ENCODE data around the gene OMG. TPM values are rescaled to one million over a fixed set of nuclear protein-coding genes. Genes with fewer than 3 reads are reported as not detected.
"Not testable (repeated sequence)": the region's sequence is repeated elsewhere in the genome, so short reads cannot be mapped to it uniquely, and the experiment has no call there.

The OMG gene
- polyA plus RNA-seq, 4 donors: 0.11 to 0.69 (median 0.33) TPM; not detected in 1

- no peak for DNase-seq (ENCODE audit: low read depth in 4 of 4, low spot score in 2 of 4)
Measured at GRCh38 chr17:31269036-31269577, 27.9 kb downstream of the OMG start.

GRCh38 chr17:31266042-31266441, 31.0 kb downstream of the OMG start:
- no peak for DNase-seq (ENCODE audit: low read depth in 4 of 4, low spot score in 2 of 4)

GRCh38 chr17:31262923-31263322, 34.1 kb downstream of the OMG start:
- not testable (repeated sequence) for DNase-seq (ENCODE audit: low read depth in 4 of 4, low spot score in 2 of 4)

- no peak for DNase-seq (ENCODE audit: low read depth in 4 of 4, low spot score in 2 of 4)
Measured at GRCh38 chr17:31261601-31262000, 35.4 kb downstream of the OMG start.

GRCh38 chr17:31260151-31260550, 36.9 kb downstream of the OMG start:
- DNase-seq (ENCODE audit: low read depth in 4 of 4, low spot score in 2 of 4): no peak

GRCh38 chr17:31256936-31257335, 40.1 kb downstream of the OMG start:
- DNase-seq (ENCODE audit: low read depth in 4 of 4, low spot score in 2 of 4): no peak

GRCh38 chr17:31254654-31255053, 42.4 kb downstream of the OMG start:
- DNase-seq (ENCODE audit: low read depth in 4 of 4, low spot score in 2 of 4): no peak

- DNase-seq (ENCODE audit: low read depth in 4 of 4, low spot score in 2 of 4): no peak
Measured at GRCh38 chr17:31252741-31253140, 44.3 kb downstream of the OMG start.

- no peak for DNase-seq (ENCODE audit: low read depth in 4 of 4, low spot score in 2 of 4)
Measured at GRCh38 chr17:31251970-31252328, 45.1 kb downstream of the OMG start.

GRCh38 chr17:31251105-31251969, 45.7 kb downstream of the OMG start:
- no peak for DNase-seq (ENCODE audit: low read depth in 4 of 4, low spot score in 2 of 4)

GRCh38 chr17:31250229-31250628, 46.8 kb downstream of the OMG start:
- DNase-seq (ENCODE audit: low read depth in 4 of 4, low spot score in 2 of 4): no peak

GRCh38 chr17:31249835-31250141, 47.3 kb downstream of the OMG start:
- no peak for DNase-seq (ENCODE audit: low read depth in 4 of 4, low spot score in 2 of 4)

GRCh38 chr17:31248986-31249834, 47.8 kb downstream of the OMG start:
- no peak for DNase-seq (ENCODE audit: low read depth in 4 of 4, low spot score in 2 of 4)

Other genes starting within 250 kb of the OMG start
- 10 to 100 TPM; 32.1 to 45.4 (median 39.9) TPM for gene NF1, start 202.3 kb downstream of the OMG start, polyA plus RNA-seq (ENCODE audit: insufficient read length in 4 of 4)
- gene EVI2B, start 16.8 kb upstream of the OMG start, polyA plus RNA-seq (ENCODE audit: insufficient read length in 4 of 4): 1 to 10 TPM in 3 of 4 donors, under 1 TPM in 1; 0.99 to 3.3 (median 2.4) TPM
- gene EVI2A, start 24.4 kb upstream of the OMG start, polyA plus RNA-seq (ENCODE audit: insufficient read length in 4 of 4): 1 to 10 TPM; 1.1 to 2.0 (median 1.3) TPM
- gene RAB11FIP4, start 94.4 kb upstream of the OMG start, polyA plus RNA-seq (ENCODE audit: insufficient read length in 4 of 4): 10 to 100 TPM; 14.1 to 17.2 (median 16.1) TPM